ENCODE measurements around the gene ZNF778. TPM values are rescaled to one million over a fixed set of nuclear protein-coding genes. Genes with fewer than 3 reads are reported as not detected.

The ZNF778 gene
- total RNA-seq, 1 experiment from 2014 or later = 31.2 TPM

DNA sequence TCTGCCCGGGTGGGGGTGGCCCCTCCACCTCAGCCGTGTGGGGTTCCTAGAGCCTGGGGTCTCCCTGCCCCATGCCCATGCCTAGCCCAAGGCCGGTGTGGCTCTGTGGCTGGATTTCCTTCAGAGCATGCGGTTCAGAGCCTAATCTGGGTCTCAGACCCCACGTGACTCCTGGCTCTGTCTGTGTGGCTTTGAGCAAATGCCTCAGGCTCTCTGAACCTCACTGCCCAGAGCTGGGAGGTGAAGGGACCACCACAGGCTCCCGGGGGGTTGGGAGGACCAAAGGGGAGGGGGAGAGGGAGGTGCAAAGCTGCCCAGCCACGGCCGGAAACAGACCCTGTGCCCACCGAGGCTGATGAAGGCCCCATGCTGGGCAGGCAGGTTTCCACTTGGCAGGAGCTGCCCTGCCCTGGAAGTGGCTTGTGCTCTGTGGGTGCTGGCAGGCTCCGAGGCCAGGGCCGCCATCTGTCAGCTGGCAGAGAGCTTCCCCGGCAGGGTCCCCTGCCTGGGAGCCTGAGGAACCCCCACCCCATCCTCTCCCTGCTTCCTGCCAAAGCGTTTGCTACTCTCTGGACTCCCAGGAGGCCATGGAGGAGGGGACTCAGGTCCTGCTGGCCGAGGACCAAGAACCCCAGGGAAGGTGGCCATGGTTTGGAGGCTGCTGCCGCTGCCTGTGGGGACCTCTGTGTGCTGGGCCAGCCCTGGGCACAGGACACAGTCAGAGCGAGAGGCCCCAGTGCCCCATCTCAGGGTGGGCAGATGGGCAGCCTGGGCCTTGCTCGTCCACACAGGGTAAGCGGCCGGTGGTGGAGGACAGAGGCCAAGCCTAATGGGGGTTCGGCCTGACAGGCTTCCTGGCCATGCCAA, 42.0 kb upstream of the ZNF778 start:
- no peak overlapping the region for H3K27ac Mint-ChIP-seq
- no peaks in the 10 kb centered on the region for H3K9me3 Mint-ChIP-seq
- DNase-seq (ENCODE audit: low spot score) (no peak), ATAC-seq (no peak)
- POLR2A ChIA-PET = no interaction called here
- TF ChIP-seq ZNF121 (CRISPR knock-in tag; IDR thresholded peaks at IDR 0.05) = no peak
- no peak for TF ChIP-seq ZNF416 (CRISPR knock-in tag; IDR thresholded peaks at IDR 0.05)
- no peak for TF ChIP-seq ZNF219 (CRISPR knock-in tag; IDR thresholded peaks at IDR 0.05; ENCODE audit: borderline replicate concordance)
- no peak for TF ChIP-seq JAZF1 (CRISPR knock-in tag; IDR thresholded peaks at IDR 0.05)
- no peak for TF ChIP-seq ZNF423 (CRISPR knock-in tag; IDR thresholded peaks at IDR 0.05)
- TF ChIP-seq CREB1 (CRISPR knock-in tag; IDR thresholded peaks at IDR 0.05) = no peak
- no peak for TF ChIP-seq OVOL2 (CRISPR knock-in tag; IDR thresholded peaks at IDR 0.05; ENCODE audit: borderline replicate concordance)
- no peak for TF ChIP-seq ETV6 (CRISPR knock-in tag; IDR thresholded peaks at IDR 0.05)
- TF ChIP-seq TCF7 (CRISPR knock-in tag; IDR thresholded peaks at IDR 0.05; ENCODE audit: low read depth) = no peak
- TF ChIP-seq RORB (CRISPR knock-in tag; IDR thresholded peaks at IDR 0.05) = no peak
- TF ChIP-seq, protein P1, sequence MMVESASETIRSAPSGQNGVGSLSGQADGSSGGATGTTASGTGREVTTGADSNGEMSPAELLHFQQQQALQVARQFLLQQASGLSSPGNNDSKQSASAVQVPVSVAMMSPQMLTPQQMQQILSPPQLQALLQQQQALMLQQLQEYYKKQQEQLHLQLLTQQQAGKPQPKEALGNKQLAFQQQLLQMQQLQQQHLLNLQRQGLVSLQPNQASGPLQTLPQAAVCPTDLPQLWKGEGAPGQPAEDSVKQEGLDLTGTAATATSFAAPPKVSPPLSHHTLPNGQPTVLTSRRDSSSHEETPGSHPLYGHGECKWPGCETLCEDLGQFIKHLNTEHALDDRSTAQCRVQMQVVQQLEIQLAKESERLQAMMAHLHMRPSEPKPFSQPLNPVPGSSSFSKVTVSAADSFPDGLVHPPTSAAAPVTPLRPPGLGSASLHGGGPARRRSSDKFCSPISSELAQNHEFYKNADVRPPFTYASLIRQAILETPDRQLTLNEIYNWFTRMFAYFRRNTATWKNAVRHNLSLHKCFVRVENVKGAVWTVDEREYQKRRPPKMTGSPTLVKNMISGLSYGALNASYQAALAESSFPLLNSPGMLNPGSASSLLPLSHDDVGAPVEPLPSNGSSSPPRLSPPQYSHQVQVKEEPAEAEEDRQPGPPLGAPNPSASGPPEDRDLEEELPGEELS (CRISPR knock-in tag; IDR thresholded peaks at IDR 0.05) = no peak
- TF ChIP-seq, protein P2, sequence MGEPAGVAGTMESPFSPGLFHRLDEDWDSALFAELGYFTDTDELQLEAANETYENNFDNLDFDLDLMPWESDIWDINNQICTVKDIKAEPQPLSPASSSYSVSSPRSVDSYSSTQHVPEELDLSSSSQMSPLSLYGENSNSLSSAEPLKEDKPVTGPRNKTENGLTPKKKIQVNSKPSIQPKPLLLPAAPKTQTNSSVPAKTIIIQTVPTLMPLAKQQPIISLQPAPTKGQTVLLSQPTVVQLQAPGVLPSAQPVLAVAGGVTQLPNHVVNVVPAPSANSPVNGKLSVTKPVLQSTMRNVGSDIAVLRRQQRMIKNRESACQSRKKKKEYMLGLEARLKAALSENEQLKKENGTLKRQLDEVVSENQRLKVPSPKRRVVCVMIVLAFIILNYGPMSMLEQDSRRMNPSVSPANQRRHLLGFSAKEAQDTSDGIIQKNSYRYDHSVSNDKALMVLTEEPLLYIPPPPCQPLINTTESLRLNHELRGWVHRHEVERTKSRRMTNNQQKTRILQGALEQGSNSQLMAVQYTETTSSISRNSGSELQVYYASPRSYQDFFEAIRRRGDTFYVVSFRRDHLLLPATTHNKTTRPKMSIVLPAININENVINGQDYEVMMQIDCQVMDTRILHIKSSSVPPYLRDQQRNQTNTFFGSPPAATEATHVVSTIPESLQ (CRISPR knock-in tag; IDR thresholded peaks at IDR 0.05) = no peak
- TF ChIP-seq ZNF425 (CRISPR knock-in tag; conservative IDR thresholded peaks at IDR 0.05) = no peak
- no peak for TF ChIP-seq E2F4 (CRISPR knock-in tag; IDR thresholded peaks at IDR 0.05; ENCODE audit: borderline replicate concordance, low read depth)
- TF ChIP-seq CBFB (CRISPR knock-in tag; IDR thresholded peaks at IDR 0.05; ENCODE audit: low read depth) = no peak
- no peak overlapping the region for H3K4me3 Mint-ChIP-seq
- peaks cover 4% of the 10 kb centered on the region; the same call in 1 of the 2 replicates for H3K27me3 Mint-ChIP-seq (ENCODE audit: low read depth)
- H3K4me1 Mint-ChIP-seq = peaks cover 11% of the 10 kb centered on the region
- CTCF ChIA-PET = interaction anchor here (0.5 to 2.8 kb wide), 2 partner anchors 9 to 234 kb away, joined by 4 to 9 read pairs; no protein-coding TSS in a partner anchor
- no peaks in the 10 kb centered on the region for H3K36me3 Mint-ChIP-seq

DNA sequence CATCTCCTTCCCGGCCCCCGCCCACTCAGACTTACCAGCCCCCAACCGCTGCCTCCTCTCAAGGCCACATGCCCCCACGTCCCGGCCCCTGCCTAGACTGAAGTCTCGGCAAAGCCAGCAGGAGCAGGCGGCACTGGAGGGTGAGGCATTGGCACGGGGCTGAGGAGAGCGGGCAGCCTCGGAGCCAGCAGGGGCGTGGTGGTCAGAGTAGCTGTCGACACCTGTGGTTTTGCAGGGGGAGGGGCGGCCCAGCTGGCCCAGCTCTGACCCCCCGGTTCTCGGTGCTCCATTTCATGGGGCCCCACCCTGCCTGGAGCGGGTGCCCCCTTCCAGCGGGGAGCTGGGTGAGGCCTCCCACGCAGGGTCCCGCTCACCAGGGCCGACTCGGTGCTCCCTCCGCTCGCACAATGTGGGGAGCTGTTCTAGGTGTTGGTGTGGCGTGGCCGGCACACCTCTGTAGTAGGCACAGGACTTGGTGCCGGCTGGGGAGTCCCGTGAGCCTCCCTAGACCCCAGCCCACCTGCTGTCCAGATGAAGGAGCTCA, 41.3 kb upstream of the ZNF778 start:
- peaks cover 7% of the 10 kb centered on the region; the same call in 1 of the 2 replicates for H3K4me1 Mint-ChIP-seq
- DNase-seq (ENCODE audit: low spot score) (no peak), ATAC-seq (no peak)
- H3K4me3 Mint-ChIP-seq = no peak overlapping the region
- H3K27me3 Mint-ChIP-seq (ENCODE audit: low read depth) = peaks cover 3% of the 10 kb centered on the region; the same call in 1 of the 2 replicates
- ChIA-PET POLR2A (no interaction called here), CTCF (interaction anchor here (0.6 to 1.5 kb wide), 3 partner anchors 9 to 439 kb away, joined by 3 to 10 read pairs (median 8); no protein-coding TSS in a partner anchor)
- no peaks in the 10 kb centered on the region for H3K36me3 Mint-ChIP-seq
- H3K9me3 Mint-ChIP-seq = no peaks in the 10 kb centered on the region
- no peak overlapping the region for H3K27ac Mint-ChIP-seq
- TF ChIP-seq CBFB (CRISPR knock-in tag; IDR thresholded peaks at IDR 0.05; ENCODE audit: low read depth) = no peak
- TF ChIP-seq, protein P3, sequence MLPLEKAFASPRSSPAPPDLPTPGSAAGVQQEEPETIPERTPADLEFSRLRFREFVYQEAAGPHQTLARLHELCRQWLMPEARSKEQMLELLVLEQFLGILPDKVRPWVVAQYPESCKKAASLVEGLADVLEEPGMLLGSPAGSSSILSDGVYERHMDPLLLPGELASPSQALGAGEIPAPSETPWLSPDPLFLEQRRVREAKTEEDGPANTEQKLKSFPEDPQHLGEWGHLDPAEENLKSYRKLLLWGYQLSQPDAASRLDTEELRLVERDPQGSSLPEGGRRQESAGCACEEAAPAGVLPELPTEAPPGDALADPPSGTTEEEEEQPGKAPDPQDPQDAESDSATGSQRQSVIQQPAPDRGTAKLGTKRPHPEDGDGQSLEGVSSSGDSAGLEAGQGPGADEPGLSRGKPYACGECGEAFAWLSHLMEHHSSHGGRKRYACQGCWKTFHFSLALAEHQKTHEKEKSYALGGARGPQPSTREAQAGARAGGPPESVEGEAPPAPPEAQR (CRISPR knock-in tag; IDR thresholded peaks at IDR 0.05) = no peak
- no peak for TF ChIP-seq NR1H2 (CRISPR knock-in tag; IDR thresholded peaks at IDR 0.05)
- no peak for TF ChIP-seq ATF3 (CRISPR knock-in tag; conservative IDR thresholded peaks at IDR 0.05)
- no peak for TF ChIP-seq CREB1 (CRISPR knock-in tag; IDR thresholded peaks at IDR 0.05)
- TF ChIP-seq NR3C1 (CRISPR knock-in tag; conservative IDR thresholded peaks at IDR 0.05; ENCODE audit: low read depth) = no peak
- TF ChIP-seq ATF1 (CRISPR knock-in tag; IDR thresholded peaks at IDR 0.05) = no peak
- TF ChIP-seq STAT6 (CRISPR knock-in tag; conservative IDR thresholded peaks at IDR 0.05; ENCODE audit: low read depth) = no peak
- TF ChIP-seq JAZF1 (CRISPR knock-in tag; IDR thresholded peaks at IDR 0.05) = no peak
- no peak for TF ChIP-seq ZNF671 (CRISPR knock-in tag; IDR thresholded peaks at IDR 0.05)
